Colonic mucosa (tissue), 4 donors: ENCODE data around the gene COL13A1. TPM values are rescaled to one million over a fixed set of nuclear protein-coding genes. Genes with fewer than 3 reads are reported as not detected.

Source experiments
- DNase-seq: peaks from one replicate; pipeline ENCODE4 v3.0.0-alpha.2; 2020
- H3K27ac ChIP-seq: fragments of 200-600 bp; one replicate; pipeline ENCODE4 v1.8.0; 2021
- H3K27me3 ChIP-seq: fragments of 200-600 bp; one replicate; pipeline ENCODE4 v1.8.0; 2021
- H3K36me3 ChIP-seq: fragments of 200-600 bp; one replicate; pipeline ENCODE4 v1.8.0; 2021
- H3K4me1 ChIP-seq: fragments of 200-600 bp; one replicate; pipeline ENCODE4 v1.8.0; 2021; ENCODE audit warnings: mild to moderate bottlenecking
- H3K4me3 ChIP-seq: fragments of 200-600 bp; one replicate; pipeline ENCODE4 v1.8.0; 2021
- H3K9ac ChIP-seq, 2 donors: one replicate each; pipeline ENCODE4 v1.7.0; 2013; ENCODE audit warnings: control low read depth in 2 of 2, low read depth in 2 of 2, low read length in 2 of 2
- H3K9me3 ChIP-seq: fragments of 200-600 bp; one replicate; pipeline ENCODE4 v1.8.0; 2021
- CTCF ChIP-seq: fragments of 200-600 bp; IDR thresholded peaks from one replicate; pipeline ENCODE4 v1.8.0; 2022; ENCODE audit warnings: antibody characterized with exemption, mild to moderate bottlenecking
- intact Hi-C: fragments of 100-400 bp; cut with DNase I; formaldehyde crosslinking; loops from one replicate; pipeline ENCODE4 v1.14.1; 2022
- total RNA-seq, 2 donors: library from RNA; stranded (reverse); fragmentation: NEBNext Ultra II Directional in 1 of 2; extraction: Animal tissue kit (Norgen Biotek cat#: 25700) in 1 of 2; gene quantifications; one replicate each; pipeline ENCODE4 v1.2.1, GENCODE V29; 2021
- donor health status: healthy.
- donor health status: DM: no; HTN: no; CAD: no.
- donor health status: DM: no; HTN: no; CAD: no.

COL13A1 gene
- total RNA-seq, 2 donors from 2014 or later: 1.0 to 1.1 TPM

- H3K27ac ChIP-seq: no peak overlapping the region
- no peaks in the 10 kb centered on the region for H3K4me1 ChIP-seq
- no peak for TF ChIP-seq CTCF
- DNase-seq: no peak
- H3K4me3 ChIP-seq: no peak overlapping the region
- H3K27me3 ChIP-seq: no peaks in the 10 kb centered on the region
- intact Hi-C loops: no loop called here
- no peaks in the 10 kb centered on the region for H3K36me3 ChIP-seq
- no peaks in the 10 kb centered on the region for H3K9me3 ChIP-seq
- no peak overlapping the region for H3K9ac ChIP-seq
Observed at GRCh38 chr10:69936091-69936490, 134.4 kb downstream of the COL13A1 start.

GRCh38 chr10:69938541-69938991, 136.9 kb downstream of the COL13A1 start:
- no peaks in the 10 kb centered on the region for H3K36me3 ChIP-seq
- intact Hi-C loops: no loop called here
- TF ChIP-seq CTCF: no peak
- H3K27me3 ChIP-seq: no peaks in the 10 kb centered on the region
- no peak overlapping the region for H3K9ac ChIP-seq
- H3K4me3 ChIP-seq: no peak overlapping the region
- no peak overlapping the region for H3K27ac ChIP-seq
- DNase-seq: no peak
- no peaks in the 10 kb centered on the region for H3K9me3 ChIP-seq
- H3K4me1 ChIP-seq: no peaks in the 10 kb centered on the region

- Histone ChIP-seq H3K4me1 (no peaks in the 10 kb centered on the region), H3K4me3 (no peak overlapping the region), H3K9ac (no peak overlapping the region), H3K9me3 (no peaks in the 10 kb centered on the region), H3K27me3 (no peaks in the 10 kb centered on the region), H3K36me3 (no peaks in the 10 kb centered on the region), H3K27ac (no peak overlapping the region)
- intact Hi-C loops: no loop called here
- no peak for TF ChIP-seq CTCF
- DNase-seq: no peak
Observed at GRCh38 chr10:69939061-69939460, 137.4 kb downstream of the COL13A1 start.

- H3K4me1 ChIP-seq: no peaks in the 10 kb centered on the region
- DNase-seq: no peak
- H3K36me3 ChIP-seq: no peaks in the 10 kb centered on the region
- H3K4me3 ChIP-seq: no peak overlapping the region
- intact Hi-C loops: no loop called here
- TF ChIP-seq CTCF: no peak
- H3K27ac ChIP-seq: no peak overlapping the region
- H3K9me3 ChIP-seq: no peaks in the 10 kb centered on the region
- H3K9ac ChIP-seq: no peak overlapping the region
- H3K27me3 ChIP-seq: no peaks in the 10 kb centered on the region
Observed at GRCh38 chr10:69939481-69939880, 137.8 kb downstream of the COL13A1 start.

- Histone ChIP-seq H3K4me3 (no peak overlapping the region), H3K4me1 (no peaks in the 10 kb centered on the region), H3K9ac (no peak overlapping the region), H3K9me3 (no peaks in the 10 kb centered on the region), H3K36me3 (no peaks in the 10 kb centered on the region), H3K27ac (no peak overlapping the region), H3K27me3 (no peaks in the 10 kb centered on the region)
- no peak for TF ChIP-seq CTCF
- DNase-seq: no peak
- intact Hi-C loops: no loop called here
Observed at GRCh38 chr10:69941730-69942129, 140.0 kb downstream of the COL13A1 start.
